Epithelial cell of proximal tubule (primary cell): ENCODE results near the gene ADGRD2. TPM values are rescaled to one million over a fixed set of nuclear protein-coding genes. Genes with fewer than 3 reads are reported as not detected.

Source experiments
- DNase-seq: peaks from one replicate; pipeline ENCODE4 v3.0.0-alpha.2; 2011; ENCODE audit warnings: low read depth
- H3K4me3 ChIP-seq: 2 replicates; pipeline ENCODE4 v1.5.1; 2011; ENCODE audit warnings: low read depth, mild to moderate bottlenecking, low read length
- CTCF ChIP-seq: conservative IDR thresholded peaks from 2 replicates; pipeline ENCODE4 v1.5.1; 2012; ENCODE audit warnings: low read depth, mild to moderate bottlenecking, low read length
- total RNA-seq: library from RNA; depleted of rRNA; stranded (reverse); fragments of >200 nt; gene quantifications from 2 replicates; pipeline ENCODE4 v1.2.3, GENCODE V29; 2015

ADGRD2 gene, protein sequence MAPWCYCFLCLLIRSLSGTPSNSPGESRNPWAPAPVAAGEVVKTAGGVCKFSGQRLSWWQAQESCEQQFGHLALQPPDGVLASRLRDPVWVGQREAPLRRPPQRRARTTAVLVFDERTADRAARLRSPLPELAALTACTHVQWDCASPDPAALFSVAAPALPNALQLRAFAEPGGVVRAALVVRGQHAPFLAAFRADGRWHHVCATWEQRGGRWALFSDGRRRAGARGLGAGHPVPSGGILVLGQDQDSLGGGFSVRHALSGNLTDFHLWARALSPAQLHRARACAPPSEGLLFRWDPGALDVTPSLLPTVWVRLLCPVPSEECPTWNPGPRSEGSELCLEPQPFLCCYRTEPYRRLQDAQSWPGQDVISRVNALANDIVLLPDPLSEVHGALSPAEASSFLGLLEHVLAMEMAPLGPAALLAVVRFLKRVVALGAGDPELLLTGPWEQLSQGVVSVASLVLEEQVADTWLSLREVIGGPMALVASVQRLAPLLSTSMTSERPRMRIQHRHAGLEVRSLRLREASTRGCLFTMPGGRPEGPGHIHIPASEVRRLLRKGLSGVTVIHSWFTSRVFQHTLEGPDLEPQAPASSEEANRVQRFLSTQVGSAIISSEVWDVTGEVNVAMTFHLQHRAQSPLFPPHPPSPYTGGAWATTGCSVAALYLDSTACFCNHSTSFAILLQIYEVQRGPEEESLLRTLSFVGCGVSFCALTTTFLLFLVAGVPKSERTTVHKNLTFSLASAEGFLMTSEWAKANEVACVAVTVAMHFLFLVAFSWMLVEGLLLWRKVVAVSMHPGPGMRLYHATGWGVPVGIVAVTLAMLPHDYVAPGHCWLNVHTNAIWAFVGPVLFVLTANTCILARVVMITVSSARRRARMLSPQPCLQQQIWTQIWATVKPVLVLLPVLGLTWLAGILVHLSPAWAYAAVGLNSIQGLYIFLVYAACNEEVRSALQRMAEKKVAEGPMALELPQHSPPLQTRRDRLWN
- not detected in 2 replicates for total RNA-seq

GRCh38 chr9:124450241-124450924 is at the start of gene ADGRD2:
Gene ADGRD2, plus strand, starts transcription at chr9:124450451. Its CDS starts 1,216 bp downstream, at chr9:124451667.
- H3K4me3 ChIP-seq, result peak within 1 kb of the TSS; percentile 8
- TF ChIP-seq CTCF, result no peak
- DNase-seq, result no peak

DNA sequence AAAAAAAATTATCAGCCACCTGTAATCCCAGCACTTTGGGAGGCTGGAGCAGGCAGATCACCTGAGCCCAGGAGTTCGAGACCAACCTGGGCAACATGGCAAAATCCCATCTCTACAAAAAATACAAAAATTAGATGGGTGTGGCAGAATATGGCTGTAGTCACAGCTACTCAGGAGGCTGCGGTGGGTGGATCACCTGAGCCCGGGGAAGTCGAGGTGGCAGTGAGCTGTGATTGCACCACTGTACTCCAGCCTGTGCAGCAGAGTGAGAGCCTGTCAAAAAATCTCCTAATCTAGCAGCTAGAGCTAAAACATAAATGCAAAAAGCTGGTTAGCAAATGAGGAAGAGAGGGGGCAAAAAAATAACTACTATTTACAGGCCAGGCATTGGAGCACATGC is 47.0 kb upstream of the ADGRD2 start:
- no peak for TF ChIP-seq CTCF
- no peak overlapping the region for H3K4me3 ChIP-seq
- no peak for DNase-seq

DNA sequence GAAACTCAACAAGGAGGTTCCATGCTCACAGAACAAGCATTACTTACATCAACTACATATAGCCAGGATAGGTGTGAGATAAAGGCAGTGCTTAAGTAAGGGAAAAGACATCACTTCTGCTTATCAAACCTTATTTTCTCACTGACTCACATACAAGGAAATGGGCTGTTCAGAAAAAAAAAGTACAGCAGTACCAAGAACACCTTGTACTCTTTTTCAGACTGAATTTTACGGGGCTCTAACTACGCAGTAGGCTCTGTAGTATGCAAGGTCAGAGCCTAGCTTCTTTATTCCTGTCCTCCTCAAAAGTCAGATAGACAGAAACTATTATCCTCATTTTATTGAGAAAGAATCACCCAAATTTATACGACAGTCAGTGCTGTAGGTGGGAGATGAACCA is 40.8 kb upstream of the ADGRD2 start:
- H3K4me3 ChIP-seq, result peak overlapping the region; percentile 19
- no peak for TF ChIP-seq CTCF
- DNase-seq, result no peak

DNA sequence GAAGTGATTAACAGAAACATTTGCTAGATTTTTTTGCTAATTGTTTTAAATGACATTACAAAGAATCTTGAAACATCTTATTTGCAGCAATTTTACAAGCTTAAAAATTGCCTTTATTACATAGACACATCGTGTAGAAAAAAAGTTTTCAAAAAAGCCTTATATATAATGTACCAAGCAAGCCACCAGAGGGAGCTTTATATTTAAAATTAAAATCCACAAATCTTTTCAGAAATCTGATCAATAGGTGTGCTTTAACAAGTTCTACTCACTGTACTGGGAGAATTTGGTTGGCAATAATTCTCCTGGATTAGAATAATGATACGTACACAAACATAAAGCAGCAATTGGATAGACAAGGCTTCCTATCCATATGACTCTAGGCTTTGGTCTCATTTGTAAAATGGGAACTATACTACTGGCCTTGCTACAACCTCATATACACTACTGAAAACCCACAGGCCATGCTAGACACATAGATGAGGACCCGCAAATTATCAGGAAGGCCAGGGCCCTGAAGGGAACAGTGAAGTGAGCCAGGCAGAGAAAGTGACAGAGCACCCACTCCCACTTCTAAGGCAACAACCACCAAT is 39.8 kb upstream of the ADGRD2 start:
- peak overlapping the region; percentile 5 for H3K4me3 ChIP-seq
- DNase-seq, result no peak
- TF ChIP-seq CTCF, result peak; percentile 46

DNA sequence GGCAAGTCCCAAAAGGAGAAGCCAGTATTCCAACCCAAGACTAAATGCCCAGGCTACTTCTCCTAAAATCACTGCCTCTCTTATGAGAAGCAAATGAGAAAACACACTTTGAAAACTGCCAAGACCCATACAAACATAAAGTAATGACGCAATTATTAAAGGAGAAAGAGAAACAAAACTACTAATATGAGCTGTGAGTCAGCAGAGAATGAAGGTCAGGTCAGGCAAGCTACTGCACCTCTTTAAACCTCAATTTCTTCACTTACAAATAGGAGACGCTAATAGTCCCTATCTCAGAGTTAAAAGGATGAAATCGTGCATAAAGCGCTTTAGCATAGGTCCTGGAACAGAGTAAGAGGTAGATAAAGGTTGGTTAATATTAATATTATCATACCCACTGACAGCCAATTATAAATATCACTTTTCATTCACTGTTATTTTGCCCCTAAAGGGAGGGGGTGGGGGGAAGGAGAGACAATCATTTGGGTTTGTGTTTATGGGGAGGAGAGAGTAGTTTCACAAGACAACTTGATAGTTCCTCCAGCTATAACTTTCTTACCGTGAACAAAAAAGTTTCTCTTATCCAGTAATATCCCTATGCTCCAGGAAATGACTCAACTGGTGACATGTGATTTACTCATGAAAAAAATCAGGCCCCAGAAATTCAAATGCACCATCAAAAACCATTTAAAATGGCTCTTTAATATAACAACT is 38.6 kb upstream of the ADGRD2 start:
- H3K4me3 ChIP-seq, result no peak overlapping the region
- no peak for DNase-seq
- no peak for TF ChIP-seq CTCF

GRCh38 chr9:124412228-124412575 is 38.0 kb upstream of the ADGRD2 start:
- TF ChIP-seq CTCF, result no peak
- no peak overlapping the region for H3K4me3 ChIP-seq
- no peak for DNase-seq
